K562 (cell line): ENCODE data around the gene KIR3DL1. TPM values are rescaled to one million over a fixed set of nuclear protein-coding genes. Genes with fewer than 3 reads are reported as not detected.
"Not testable (repeated sequence)": the region's sequence is repeated elsewhere in the genome, so short reads cannot be mapped to it uniquely, and the experiment has no call there.

Experiments
- ATAC-seq: fragments of 200-7000 bp; cut with Tn5 transposase; 3 replicates; pipeline ENCODE4 v1.9.1; 2020; ENCODE audit warnings: moderate library complexity
- BruUV-seq: library from RNA; stranded (reverse); fragments of 400-500 nt; replicated peaks from 2 replicates; lab custom pipeline; 2021; lab: Mats Ljungman, UMichigan
- CTCF ChIA-PET: fragments of 300-600 bp; formaldehyde crosslinking; extraction: SDS; loops from one replicate; lab custom pipeline; 2021; ENCODE audit warnings: low intra/inter-chr PET ratio; lab: Yijun Ruan, JAX
- POLR2A ChIA-PET: fragments of 300-600, 350-650 bp; sonication (Branson Sonifier 250); formaldehyde crosslinking; extraction: SDS; loops from one replicate; lab custom pipeline; 2021; ENCODE audit warnings: antibody characterized with exemption, inconsistent platforms; lab: Yijun Ruan, JAX
- DNase-seq, 4 experiments: peaks; one replicate each; pipeline versions ENCODE4 v3.0.0 to v3.0.0-alpha.2; 2011 to 2018; ENCODE audit warnings: low spot score in 3 of 4, mixed read lengths in 3 of 4; ENCODE audit errors: extremely low read depth in 1 of 4
- FAIRE-seq: peaks from 2 replicates; lab custom pipeline; 2011; peaks lifted over from hg19 to GRCh38; lab: Jason Lieb, UNC
- H2AFZ ChIP-seq: 2 replicates; pipeline ENCODE4 v1.6.0; 2011; ENCODE audit warnings: low read depth, low read length, control low read depth, inconsistent platforms
- H3K27ac ChIP-seq: fragments of 200-600 bp; 3 replicates; pipeline ENCODE4 v1.8.0; 2011; ENCODE audit warnings: low read depth, mild to moderate bottlenecking, control low read depth, inconsistent platforms, low read length, moderate library complexity, mixed read lengths; ENCODE audit errors: extremely low read depth
- H3K27me3 ChIP-seq, 2 experiments: fragments of 300-600 bp in 1 of 2; 2 replicates in 1 of 2; 3 replicates in 1 of 2; pipeline versions ENCODE4 v1.6.0 to v1.8.0; 2011; ENCODE audit warnings: inconsistent platforms in 2 of 2, low read length in 2 of 2, mild to moderate bottlenecking in 1 of 2, mixed read lengths in 1 of 2, moderate library complexity in 1 of 2; ENCODE audit not compliant: control insufficient read depth in 2 of 2, insufficient read depth in 2 of 2
- H3K36me3 ChIP-seq: fragments of 300-600 bp; 3 replicates; pipeline ENCODE4 v1.8.0; 2011; ENCODE audit warnings: mild to moderate bottlenecking, low read length, inconsistent platforms; ENCODE audit not compliant: control insufficient read depth, insufficient read depth
- H3K4me1 ChIP-seq, 2 experiments: fragments of 200-600 bp in 1 of 2; replicated peaks in 1 of 2; 2 replicates in 1 of 2; 3 replicates in 1 of 2; pipeline versions ENCODE4 v1.5.1 to v1.8.0; 2011; ENCODE audit warnings: inconsistent platforms in 2 of 2, low read length in 2 of 2, mild to moderate bottlenecking in 1 of 2, mixed read lengths in 1 of 2, moderate library complexity in 1 of 2; ENCODE audit not compliant: control insufficient read depth in 2 of 2, insufficient read depth in 2 of 2
- H3K4me2 ChIP-seq: 2 replicates; pipeline ENCODE4 v1.6.1; 2011; ENCODE audit warnings: low read length, control low read depth, inconsistent platforms, mixed read lengths; ENCODE audit not compliant: insufficient read depth
- H3K4me3 ChIP-seq: fragments of 200-600 bp; sonication (generic), shearing (Covaris generic); 2 replicates; pipeline ENCODE4 v1.5.1; 2016; ENCODE audit warnings: control low read depth, inconsistent platforms
- H3K79me2 ChIP-seq: fragments of 200-600 bp; 3 replicates; pipeline ENCODE4 v1.8.0; 2011; ENCODE audit warnings: low read length, inconsistent platforms; ENCODE audit not compliant: control insufficient read depth, insufficient read depth
- H3K9ac ChIP-seq, 2 experiments: 2 replicates each; pipeline versions ENCODE4 v1.6.0 to v1.6.1; 2011; ENCODE audit warnings: low read depth in 2 of 2, low read length in 2 of 2, control low read depth in 1 of 2, inconsistent platforms in 1 of 2, mild to moderate bottlenecking in 1 of 2, mixed read lengths in 1 of 2; ENCODE audit not compliant: insufficient read depth in 1 of 2
- H3K9me1 ChIP-seq: one replicate; pipeline ENCODE4 v1.6.0; 2011; ENCODE audit warnings: inconsistent platforms, mild to moderate bottlenecking, low read length, moderate library complexity; ENCODE audit not compliant: control insufficient read depth, insufficient read depth
- H3K9me3 ChIP-seq: replicated peaks from 2 replicates; pipeline ENCODE4 v1.5.1; 2011; ENCODE audit warnings: low read depth, low read length, inconsistent platforms; ENCODE audit not compliant: control insufficient read depth, insufficient read depth
- H4K20me1 ChIP-seq: replicated peaks from 2 replicates; pipeline ENCODE4 v1.6.1; 2011; ENCODE audit warnings: low read length, inconsistent platforms, mixed read lengths; ENCODE audit not compliant: control insufficient read depth, insufficient read depth
- C11orf30 ChIP-seq: fragments of 450-650 bp; IDR thresholded peaks from 2 replicates; pipeline ENCODE4 v1.6.1; 2016; ENCODE audit warnings: low read depth, mild to moderate bottlenecking
- EWSR1 ChIP-seq: fragments of 450-650 bp; IDR thresholded peaks from 2 replicates; pipeline ENCODE4 v1.6.1; 2018; ENCODE audit warnings: borderline replicate concordance, mild to moderate bottlenecking, low read depth, moderate library complexity; ENCODE audit not compliant: partially characterized antibody
- MAFG ChIP-seq: fragments of 450-650 bp; conservative IDR thresholded peaks from 2 replicates; pipeline ENCODE4 v1.6.1; 2016; ENCODE audit warnings: missing genetic modification characterization, missing compliant biosample characterization
- ZNF134 ChIP-seq: fragments of 250-450 bp; sonication (Bioruptor Pico); conservative IDR thresholded peaks from 2 replicates; pipeline ENCODE4 v1.4.0; 2020
- WGBS: fragments of 100-300 bp; shearing (Covaris generic); methylation state at CpG from one replicate; pipeline ENCODE4 v1.1.6; 2016; ENCODE audit warnings: low coverage, mixed read lengths; ENCODE audit not compliant: insufficient coverage; ENCODE audit errors: missing lambda C conversion rate; 5-methylcytosine and 5-hydroxymethylcytosine counted together
- in situ Hi-C: fragments of 300-500 bp; cut with MboI; formaldehyde crosslinking; loops from 4 replicates; pipeline ENCODE4 v1.15.0; 2018; ENCODE audit warnings: inconsistent platforms, mixed read lengths
- intact Hi-C: fragments of 100-400 bp; cut with micrococcal nuclease; formaldehyde crosslinking; loops from 2 replicates; pipeline ENCODE4 v1.14.2; 2022
- polyA plus RNA-seq, 8 experiments: library from polyadenylated mRNA; depleted of rRNA in 4 of 8; stranded (reverse) in 5 of 8; unstranded in 3 of 8; fragments of >200 nt; fragmentation: Nextera tagmentation in 2 of 8; fragmentation: Illumina TruSeq in 1 of 8; extraction: Ambion mirVana in 2 of 8; extraction: Trizol in 1 of 8; gene quantifications; 2 replicates each; pipeline versions ENCODE4 v1.2.1 to v1.2.3, GENCODE V29; 2011 to 2014; ENCODE audit warnings: inconsistent platforms in 1 of 8, missing spikeins in 1 of 8
- total RNA-seq, 7 experiments: library from RNA; depleted of rRNA in 6 of 7; stranded (reverse); fragments of >200 nt in 6 of 7; fragmentation: Illumina TruSeq in 2 of 7; extraction: Trizol in 2 of 7; gene quantifications; 2 replicates each; pipeline versions ENCODE4 v1.2.1 to v1.2.3, GENCODE V29; 2011 to 2021; ENCODE audit warnings: low replicate concordance in 1 of 7

The KIR3DL1 gene
- total and polyA plus RNA-seq, 9 of the 15 experiments (the other 6 are each of a cell fraction or from before 2014, with no cell fraction given): not detected

GRCh38 chr19:54806516-54806838, 9.8 kb upstream of the KIR3DL1 start:
- 0% methylated on average over 2 of the region's 2 CpGs for WGBS
- Histone ChIP-seq H3K4me1 (no peaks in the 10 kb centered on the region), H3K27me3 (peaks cover 2 to 55% of the 10 kb centered on the region in 2 experiments; a peak in 3 of 5 replicates), H3K9me3 (no peaks in the 10 kb centered on the region), H3K4me3 (no peak overlapping the region), H3K9ac (no peak overlapping the region), H2AFZ (no peak overlapping the region), H3K4me2 (no peak overlapping the region), H3K27ac (no peak overlapping the region), H3K79me2 (no peaks in the 10 kb centered on the region), H3K36me3 (no peaks in the 10 kb centered on the region), H3K9me1 (no peaks in the 10 kb centered on the region), H4K20me1 (0 out of 2 replicates have a peak, but pooled peaks cover 2% of the 10 kb centered on the region)
- FAIRE-seq (no peak), DNase-seq (no peak), ATAC-seq (no peak)
- POLR2A ChIA-PET: no interaction called here
- CTCF ChIA-PET: no interaction called here
- in situ Hi-C loops (no loop called here), intact Hi-C loops (no loop called here)
- BruUV-seq: no TSS peak
- TF ChIP-seq ZNF134 (CRISPR knock-in tag): no peak
- TF ChIP-seq EWSR1: no peak
- 0 out of 2 replicates have a peak, but pooled peaks have one; percentile 18 for TF ChIP-seq MAFG (tag)
- peak; percentile 33; the same call in 1 of the 2 replicates for TF ChIP-seq C11orf30

DNA sequence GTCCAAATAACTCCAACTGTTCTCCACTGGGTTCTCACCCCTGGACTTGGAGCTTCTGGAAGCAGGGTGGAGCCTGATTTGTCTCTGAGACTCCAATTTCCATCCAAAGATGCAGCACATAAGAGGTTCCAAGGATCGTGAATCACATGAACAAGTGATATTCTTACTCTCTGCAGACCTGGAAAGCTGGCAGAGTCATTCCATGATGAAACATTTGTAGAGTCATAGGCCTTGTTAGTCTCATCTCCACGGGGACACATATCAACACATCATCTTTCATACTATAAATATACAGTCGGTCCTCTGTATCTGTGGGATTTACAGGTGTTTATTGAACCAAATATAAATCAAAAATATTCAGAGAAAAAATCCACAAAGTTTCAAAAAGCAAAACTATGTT, 1.7 kb upstream of the KIR3DL1 start:
- in situ Hi-C loops, H3K9me3 ChIP-seq, H3K9ac ChIP-seq, H3K79me2 ChIP-seq, H3K4me1 ChIP-seq, H3K27ac ChIP-seq, CTCF ChIA-PET, ATAC-seq, H2AFZ ChIP-seq, FAIRE-seq, H3K4me2 ChIP-seq, H4K20me1 ChIP-seq, intact Hi-C loops, H3K9me1 ChIP-seq, DNase-seq, BruUV-seq, H3K36me3 ChIP-seq, H3K4me3 ChIP-seq: not testable (repeated sequence)
- 0% methylated on average over 3 of the region's 3 CpGs for WGBS
- POLR2A ChIA-PET: interaction anchor here (0.7 kb wide), 1 partner anchor 172 kb away, joined by 3 read pairs; no protein-coding TSS in a partner anchor
- H3K27me3 ChIP-seq: peaks cover 0 to 15% of the 10 kb centered on the region in 2 experiments; a peak in 2 of 5 replicates
